NCI-H460 (cell line): Measurements from ENCODE around the gene DDR1. TPM values are rescaled to one million over a fixed set of nuclear protein-coding genes. Genes with fewer than 3 reads are reported as not detected.
"Not testable (repeated sequence)": the region's sequence is repeated elsewhere in the genome, so short reads cannot be mapped to it uniquely, and the experiment has no call there.

Experiments
- DNase-seq: peaks from one replicate; pipeline ENCODE4 v3.0.0-alpha.2; 2016; ENCODE audit warnings: low read depth; ENCODE audit errors: extremely low read depth
- total RNA-seq: library from RNA; depleted of rRNA; stranded (reverse); fragments of >200 nt; shearing (Covaris generic); gene quantifications from 2 replicates; pipeline ENCODE4 v1.2.3, GENCODE V29; 2014

Gene DDR1
- total RNA-seq, 1 experiment from 2014 or later: 23.8 TPM

DNA sequence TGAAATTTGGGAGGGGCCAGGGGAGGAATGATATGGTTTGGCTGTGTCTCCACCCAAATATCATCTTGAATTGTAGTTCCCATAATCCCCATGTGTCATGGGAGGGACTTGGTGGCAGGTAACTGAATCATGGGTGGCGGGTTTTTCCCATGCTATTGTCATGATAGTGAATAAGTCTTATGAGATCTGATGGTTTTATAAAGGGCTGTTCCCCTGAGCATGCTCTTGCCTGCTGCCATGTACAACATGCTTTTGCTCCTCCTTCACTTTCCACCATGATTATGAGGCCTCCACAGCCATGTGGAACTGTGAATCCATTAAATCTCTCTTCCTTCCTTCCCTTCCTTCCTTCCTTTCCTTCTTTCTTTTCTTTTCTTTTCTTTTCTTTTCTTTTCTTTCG lies 31.9 kb upstream of the DDR1 start:
- DNase-seq: not testable (repeated sequence)

DNA sequence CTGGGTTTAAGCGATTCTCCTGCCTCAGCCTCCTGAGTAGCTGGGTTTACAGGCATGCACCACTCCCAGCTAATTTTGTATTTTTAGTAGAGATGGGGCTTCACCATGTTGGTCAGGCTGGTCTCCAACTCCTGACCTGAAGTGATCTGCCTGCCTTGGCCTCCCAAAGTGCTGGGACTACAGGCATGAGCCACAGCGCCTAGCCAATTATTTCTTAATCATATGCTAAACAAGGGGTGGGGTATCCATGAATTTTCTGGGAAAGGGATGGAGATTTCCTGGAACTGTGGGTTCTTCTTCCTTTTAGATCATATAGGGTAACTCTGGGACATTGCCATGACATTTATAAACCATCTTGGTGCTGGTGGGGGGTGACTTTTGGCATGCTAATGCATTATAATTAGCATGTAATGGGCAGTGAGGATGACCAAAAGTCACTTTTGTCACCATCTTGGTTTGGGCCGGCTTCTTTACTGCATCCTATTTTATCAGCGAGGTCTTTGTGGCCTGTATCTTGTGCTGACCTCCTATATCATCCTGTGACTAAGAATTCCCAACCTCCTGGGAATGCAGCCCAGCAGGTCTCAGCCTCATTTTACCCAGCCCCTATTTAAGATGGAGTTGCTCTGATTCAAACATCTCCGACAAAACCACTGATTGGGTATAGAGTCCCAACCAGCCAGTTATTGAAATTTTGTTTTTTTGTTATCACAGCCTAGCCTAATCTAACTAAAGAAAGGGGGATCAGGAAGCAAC lies 29.9 kb upstream of the DDR1 start:
- DNase-seq: no peak

DNA sequence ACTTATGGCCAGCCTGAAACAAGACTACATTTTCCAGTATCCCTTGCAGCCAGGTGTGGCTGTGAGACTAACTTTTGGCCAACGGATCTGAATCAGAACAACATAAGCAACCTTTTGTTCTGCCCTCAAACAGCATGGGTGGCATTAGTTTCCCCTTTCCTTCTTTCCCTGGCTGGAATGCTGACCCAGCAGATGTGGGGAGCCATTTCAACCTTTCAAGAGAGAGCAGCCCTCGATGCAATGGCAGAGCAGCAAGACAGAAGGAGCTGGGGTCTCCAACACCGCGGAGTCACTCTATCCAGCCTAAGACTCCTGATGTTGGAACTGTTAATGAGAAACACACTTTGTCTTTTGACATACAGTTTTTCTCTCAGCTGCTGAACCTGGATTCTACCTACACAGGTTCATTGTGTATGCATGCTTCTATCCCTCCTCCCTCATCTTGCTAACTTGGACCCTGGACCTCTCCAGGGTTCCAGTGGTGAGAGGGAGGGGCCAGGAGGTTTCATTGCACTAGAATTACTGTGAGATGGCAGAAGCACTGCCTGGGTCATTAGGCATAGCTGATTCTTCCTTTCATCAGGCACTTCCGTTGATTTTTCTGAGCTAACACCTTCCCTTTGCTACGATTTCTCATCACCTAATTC lies 28.8 kb upstream of the DDR1 start:
- no peak for DNase-seq

DNA sequence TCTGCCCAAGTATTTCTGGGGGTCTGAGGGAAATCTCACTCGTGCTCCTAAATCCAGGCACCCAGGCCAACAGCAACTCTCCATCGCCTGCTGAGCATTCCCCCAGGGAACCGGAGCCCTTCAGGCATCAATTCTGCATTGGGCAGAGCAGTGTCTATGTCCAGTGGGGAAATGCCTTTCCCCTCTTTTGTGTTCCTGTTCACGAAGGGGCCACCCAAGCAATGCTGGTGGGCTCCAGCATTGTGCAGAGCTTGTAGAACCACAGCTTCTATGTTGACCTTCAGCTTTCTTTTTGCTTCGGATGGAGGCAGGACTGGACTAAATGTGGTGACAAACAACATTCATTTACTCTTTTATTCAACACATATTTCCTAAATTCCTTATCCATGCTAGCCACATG lies 27.2 kb upstream of the DDR1 start:
- no peak for DNase-seq

DNA sequence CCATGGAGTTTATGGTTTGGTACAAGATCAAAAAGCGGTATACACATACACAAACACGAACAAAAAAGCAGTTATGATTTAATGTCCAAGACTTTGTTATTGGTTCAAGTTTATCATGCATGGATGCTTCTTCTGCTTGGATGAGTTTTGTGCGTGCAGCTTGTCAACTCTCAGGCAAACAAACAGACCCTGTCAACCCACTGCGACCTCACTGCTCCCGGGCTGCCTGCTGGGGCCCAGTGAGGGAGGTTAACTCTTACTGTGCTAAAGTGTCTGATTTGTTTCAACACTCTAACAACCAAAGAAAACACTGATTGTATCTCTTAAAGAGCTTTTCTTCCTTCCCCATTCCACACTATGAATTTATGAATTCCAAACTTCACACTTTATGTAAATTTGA lies 26.8 kb upstream of the DDR1 start:
- no peak for DNase-seq

DNA sequence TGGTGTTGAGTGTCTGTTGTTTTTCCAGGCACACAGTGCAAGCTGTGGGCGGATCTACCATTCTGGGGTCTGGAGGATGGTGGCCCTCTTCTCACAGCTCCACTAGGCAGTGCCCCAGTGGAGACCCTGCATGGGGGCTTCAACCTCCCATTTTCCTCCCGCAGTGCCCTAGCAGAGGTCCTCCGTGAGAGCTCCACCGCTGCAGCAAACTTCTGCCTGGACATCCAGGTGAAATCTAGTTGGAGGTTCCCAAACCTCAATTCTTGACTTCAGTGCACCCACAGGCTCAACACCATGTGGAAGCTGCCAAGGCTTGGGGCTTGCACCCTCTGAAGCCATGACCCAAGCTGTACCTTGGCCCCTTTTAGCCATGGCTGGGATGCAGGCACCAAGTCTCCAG lies 24.6 kb upstream of the DDR1 start:
- not testable (repeated sequence) for DNase-seq

DNA sequence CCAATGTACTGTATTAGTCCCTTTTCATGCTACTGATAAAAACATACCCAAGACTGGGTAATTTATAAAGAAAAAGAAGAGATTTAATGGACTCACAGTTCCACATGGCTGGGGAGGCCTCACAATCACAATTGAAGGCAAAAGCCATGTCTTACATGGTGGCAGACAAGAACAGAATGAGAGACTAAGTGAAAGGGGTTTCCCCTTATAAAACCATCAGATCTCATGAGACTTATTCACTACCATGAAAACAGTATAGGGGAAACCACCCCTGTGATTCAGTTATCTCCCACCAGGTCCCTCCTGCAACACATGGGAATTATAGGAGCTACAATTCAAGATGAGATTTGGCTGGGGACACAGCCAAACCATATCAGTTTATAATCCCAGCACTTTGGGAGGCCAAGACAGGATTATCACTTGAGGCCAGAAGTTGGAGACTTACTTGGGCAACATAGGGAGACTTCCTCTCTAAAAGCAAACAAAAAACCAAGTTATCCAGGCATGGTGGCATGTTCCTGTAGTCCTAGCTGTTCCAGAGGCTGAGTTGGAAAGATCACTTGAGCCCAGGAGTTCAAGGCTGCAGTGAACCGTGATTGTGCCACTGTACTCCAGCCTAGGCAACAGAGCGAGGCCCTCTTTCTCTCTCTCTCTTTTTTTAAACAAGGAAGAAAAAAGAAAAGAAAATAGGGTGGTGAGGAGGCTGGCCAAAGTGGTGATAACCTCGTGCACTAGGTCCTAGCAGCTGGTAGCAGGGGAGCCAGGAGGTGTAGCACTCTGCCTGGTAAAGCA lies 22.9 kb upstream of the DDR1 start:
- no peak for DNase-seq

DNA sequence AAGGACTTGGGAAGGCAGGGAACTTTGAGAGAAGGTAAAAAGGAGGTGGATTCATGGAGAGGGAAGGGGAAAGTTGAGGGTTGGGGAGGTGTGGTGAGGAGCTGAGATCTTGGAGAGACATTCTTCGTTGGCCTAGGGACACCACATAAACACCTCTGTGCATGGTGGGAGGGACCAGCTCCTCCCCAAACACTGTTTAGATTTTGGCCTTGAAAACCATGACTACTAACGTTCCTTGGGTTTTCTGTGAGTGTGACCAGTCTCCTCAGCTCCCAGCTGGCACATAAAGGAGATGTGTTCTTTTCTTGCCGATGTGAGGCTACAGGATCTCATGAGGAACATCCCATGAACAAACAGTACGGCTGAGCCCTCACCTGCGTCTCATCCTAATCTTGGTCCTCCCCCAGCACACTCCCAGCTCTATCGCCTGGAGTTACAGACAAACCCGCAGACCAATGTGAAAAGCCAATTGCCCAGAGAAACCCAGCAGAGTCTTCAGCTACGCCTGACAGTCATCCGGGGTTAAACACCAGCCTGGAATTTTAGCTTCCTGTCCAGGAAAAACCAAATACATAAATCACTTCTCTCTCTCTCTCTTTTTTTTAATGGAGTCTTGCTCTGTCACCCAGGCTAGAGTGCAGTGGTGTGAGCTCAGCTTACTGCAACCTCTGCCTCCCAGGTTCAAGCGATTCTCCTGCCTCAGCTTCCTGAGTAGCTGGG lies 22.0 kb upstream of the DDR1 start:
- no peak for DNase-seq

DNA sequence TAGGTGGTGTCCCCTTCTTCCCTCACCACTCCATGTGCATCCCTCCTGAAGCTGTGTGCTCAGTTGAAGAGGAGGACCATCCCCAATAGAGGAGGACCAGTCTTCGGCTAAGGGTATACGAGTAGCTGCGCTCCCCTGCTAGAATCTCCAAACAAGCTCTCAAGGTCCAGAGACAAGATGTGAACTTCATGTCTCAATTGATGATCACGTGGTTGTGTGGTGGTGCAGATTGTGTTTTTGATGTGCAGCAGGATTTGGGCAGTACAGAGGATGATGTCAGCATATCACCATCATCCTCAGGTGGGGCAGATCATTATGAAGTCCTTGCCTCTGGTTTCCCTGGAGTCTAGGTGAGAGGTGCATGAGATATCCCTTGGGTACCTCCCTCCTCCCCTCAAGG lies 20.0 kb upstream of the DDR1 start:
- DNase-seq: no peak

DNA sequence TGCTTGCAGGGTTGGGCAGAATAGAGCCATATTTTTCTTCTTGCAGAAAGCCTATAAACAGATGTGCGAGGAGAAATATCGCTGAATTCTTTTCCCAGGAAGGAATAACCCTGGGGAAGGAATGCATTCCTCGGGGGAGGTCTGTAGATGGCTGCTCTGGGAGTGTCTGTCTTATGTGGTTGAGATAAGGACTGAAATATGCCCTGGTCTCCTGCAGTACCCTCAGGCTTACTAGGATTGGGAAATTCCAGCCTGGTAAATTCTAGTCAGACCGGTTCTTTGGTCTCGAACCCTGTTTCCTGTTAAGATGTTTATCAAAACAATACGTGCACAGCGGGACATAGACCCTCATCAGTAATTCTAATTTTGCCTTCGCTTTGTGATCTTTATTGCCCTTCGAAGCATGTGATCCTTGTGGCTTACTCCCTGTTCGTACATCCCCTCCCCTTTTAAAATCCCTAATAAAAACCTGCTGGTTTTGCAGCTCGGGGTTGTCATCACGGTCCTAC lies 15.0 kb upstream of the DDR1 start:
- DNase-seq: not testable (repeated sequence)

DNA sequence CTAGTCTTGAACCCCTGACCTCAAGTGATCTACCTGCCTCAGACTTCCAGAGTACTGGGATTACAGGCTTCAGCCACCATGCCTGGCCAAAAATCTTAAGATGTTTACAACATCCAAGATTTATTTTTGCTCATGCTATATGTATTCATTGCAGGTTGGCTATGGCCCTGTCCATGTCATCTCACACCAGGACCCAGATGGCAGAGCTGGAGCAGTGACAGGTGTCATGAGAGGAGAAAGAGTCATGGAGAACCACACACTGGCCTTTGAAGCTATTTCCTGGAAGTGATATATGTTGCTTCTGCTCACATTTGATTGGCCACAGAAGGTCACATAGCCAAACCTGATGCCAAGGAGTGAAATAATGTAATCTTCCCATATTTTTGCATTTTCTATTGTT lies 13.8 kb upstream of the DDR1 start:
- DNase-seq: no peak

DNA sequence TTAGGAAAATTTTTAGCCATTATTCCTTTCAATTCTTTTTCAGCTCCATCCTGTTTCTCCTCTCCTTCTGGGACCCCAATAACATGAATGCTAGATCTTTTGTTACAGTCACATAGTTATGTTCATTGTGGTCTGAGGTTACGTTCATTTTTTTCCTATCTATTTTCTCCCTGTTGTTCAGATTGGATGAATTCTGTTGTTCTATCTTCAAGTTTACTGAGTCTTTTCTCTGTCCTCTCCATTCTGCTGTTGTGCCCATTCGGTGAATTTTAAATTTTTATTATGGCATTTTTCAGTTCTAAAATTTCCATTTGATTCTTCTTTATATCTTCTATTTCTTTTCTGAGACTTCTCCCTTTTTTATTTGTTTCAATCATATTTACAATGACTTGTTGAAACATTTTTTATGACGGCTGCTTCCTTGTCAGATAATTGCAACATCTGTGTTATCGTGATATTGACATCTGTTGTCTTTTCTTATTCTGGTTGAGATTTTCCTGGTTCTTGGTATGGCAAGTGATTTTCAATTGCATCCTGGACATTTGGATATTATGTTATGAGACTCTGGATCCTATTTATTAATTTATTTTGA lies 12.6 kb upstream of the DDR1 start:
- DNase-seq: no peak

DNA sequence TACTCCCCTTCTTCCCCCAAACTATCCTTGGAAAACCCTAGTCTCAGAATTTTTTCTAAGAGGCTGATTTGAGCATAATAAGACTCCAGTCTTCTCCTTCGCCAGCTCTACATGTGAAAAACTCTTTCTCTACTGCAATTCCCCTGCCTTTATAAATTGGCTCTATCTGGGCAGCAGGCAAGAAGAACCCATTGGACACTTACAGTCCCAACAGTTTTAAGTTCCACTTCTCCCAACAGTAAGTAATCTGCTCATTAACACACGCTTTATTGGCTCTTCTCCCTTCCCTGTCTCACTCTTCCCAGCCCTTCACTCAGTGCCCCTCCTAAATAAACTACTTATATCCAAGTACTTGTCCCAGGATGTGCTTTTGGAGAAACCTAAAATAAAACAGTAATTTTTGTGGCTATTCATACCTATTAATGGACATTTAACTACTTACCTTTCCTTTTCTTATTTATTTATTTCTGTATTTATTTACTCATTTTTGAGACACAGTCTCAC lies 11.1 kb upstream of the DDR1 start:
- DNase-seq: no peak

DNA sequence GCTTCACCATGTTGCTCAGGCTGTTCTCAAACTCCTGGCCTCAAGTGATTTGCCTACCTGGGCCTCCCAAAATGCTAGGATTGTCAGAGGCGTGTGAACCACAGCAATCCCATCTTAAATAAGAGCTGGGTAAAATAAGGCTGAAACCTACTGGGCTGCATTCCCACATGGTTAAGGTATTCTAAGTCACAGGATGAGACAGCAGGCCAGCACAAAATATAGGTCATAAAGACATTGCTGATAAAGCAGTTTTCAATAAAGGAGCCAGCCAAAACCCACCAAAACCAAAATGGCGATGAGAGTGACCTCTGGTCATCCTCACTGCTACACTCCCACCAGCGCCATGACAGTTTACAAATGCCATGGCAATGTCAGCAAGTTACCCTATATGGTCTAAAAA lies 10.5 kb upstream of the DDR1 start:
- DNase-seq: not testable (repeated sequence)

DNA sequence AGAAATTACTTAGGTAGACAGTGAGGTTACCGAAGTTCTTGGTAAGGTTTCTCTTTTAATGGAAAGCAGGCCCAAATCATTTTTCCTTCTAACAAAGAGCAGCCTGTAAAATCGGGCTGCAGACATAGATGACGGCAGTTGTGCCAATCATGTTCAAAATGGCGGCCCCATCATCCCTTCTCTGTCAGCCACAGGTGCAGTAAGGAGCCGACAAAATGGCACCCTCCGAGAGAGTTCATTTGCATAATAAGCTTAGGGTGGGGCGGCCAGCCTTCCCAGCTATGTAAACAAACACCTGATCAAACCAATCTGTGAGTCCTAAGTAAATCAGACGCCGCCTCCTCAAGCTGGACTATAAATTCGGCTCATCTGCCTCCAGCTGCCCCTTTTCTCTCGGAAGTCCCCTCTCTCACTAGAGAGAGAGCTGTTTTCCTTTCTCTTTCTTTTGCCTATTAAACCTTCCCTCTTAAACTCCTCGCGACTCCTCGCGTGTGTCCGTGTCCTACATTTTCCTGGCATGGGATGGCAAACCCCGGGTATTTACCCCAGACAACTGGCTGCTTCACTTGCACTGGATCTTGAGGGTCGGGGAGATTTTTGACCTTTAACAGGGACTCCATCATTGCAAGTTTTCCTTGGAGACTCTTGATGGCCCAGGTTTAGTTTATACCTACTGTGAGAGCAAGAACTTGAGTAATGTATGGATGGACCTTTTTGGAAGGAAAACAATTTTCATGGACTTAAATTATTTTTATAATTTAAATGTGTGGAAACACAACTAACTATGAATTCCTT lies 8.9 kb upstream of the DDR1 start:
- no peak for DNase-seq

DNA sequence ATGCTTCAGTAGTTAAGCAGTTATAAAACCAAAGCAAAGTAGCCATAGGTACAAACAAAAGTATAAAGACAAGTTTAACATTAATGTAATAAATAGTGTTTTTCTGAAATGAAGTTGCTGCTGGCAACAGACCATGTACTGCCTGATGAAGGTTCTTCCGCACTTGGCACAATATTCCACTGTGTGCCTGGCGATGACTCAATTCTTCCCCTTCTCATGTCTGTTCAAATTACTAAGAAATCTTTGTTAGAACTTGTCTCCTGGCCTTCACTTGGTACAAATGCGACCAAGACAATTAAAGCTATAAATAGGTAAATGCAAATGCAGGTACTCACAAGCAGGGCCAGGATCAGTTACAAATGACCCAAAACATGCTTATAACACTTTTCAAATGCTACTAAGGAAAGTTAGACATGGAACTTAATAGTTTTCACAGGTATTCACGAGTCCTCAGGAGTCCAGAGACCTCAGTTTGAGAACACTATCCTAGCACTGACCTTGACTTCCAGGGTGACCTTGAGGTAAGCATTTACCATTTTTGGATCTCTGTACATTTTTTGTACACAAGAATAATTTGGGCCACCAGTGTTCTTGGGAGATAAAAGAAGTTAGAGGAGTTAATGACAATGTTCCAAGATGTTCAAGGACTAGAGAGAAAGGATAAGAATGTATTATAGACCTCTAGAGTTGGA lies 8.1 kb upstream of the DDR1 start:
- no peak for DNase-seq

DNA sequence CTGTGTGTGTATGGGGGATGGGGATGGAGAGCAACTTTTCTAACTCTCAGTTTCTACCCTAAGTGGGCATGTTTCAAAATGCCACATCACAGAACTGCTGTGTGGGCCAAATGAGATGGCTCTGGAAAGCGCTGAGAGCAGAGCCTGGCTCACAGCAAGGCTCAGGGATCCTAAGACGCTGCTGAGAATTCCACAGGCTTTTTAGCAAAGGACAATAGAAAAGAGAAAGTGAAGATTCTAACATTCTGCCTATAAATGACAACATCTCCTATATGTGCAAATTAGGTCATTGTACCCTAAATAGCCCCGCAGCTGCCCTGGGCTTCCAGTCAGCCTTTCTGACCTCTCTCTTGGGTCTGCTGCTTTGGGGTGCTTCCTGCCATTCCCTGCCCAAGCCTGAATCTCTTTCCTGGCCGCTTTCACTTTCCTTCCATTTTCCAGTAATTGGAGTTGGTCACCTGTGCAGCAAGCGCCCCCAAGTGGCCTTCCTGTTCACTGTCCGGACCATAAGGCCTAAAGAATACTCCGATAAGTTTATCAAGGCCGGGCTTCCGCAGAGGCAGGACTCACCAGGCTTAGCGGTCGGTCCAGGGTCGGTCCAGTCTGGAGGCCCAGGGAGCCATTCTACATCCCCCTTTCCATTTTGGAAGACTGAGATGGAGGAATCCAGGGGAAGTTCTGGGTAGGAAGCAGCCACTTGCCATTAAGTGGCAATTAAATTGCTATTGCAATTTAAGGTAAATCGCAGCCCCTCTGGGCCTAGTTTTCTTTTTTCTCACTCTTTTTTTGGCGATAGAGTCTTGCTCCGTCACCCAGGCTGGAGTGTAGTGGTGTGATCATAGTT lies 6.7 kb upstream of the DDR1 start:
- DNase-seq: peak; percentile 91
